ENCODE results near the gene DLGAP4.

The DLGAP4 gene

GRCh38 chr20:36421641-36422040, 115.5 kb downstream of the DLGAP4 start:
- no peak for DNase-seq

GRCh38 chr20:36424314-36424713, 118.2 kb downstream of the DLGAP4 start:
- DNase-seq = no peak

GRCh38 chr20:36425166-36425565, 119.0 kb downstream of the DLGAP4 start:
- DNase-seq = no peak

GRCh38 chr20:36431604-36432003, 125.5 kb downstream of the DLGAP4 start:
- no peak for DNase-seq

GRCh38 chr20:36432096-36432495, 126.0 kb downstream of the DLGAP4 start:
- no peak for DNase-seq

GRCh38 chr20:36434383-36434782, 128.2 kb downstream of the DLGAP4 start:
- no peak for DNase-seq

GRCh38 chr20:36435124-36435523, 129.0 kb downstream of the DLGAP4 start:
- no peak for DNase-seq

- DNase-seq = peak; percentile 44
Observed at GRCh38 chr20:36435592-36436541, 129.7 kb downstream of the DLGAP4 start.

- peak; percentile 76 for DNase-seq
Observed at GRCh38 chr20:36439040-36439730, 133.0 kb downstream of the DLGAP4 start.

- no peak for DNase-seq
Observed at GRCh38 chr20:36439731-36440072, 133.6 kb downstream of the DLGAP4 start.

- DNase-seq = no peak
Observed at GRCh38 chr20:36440370-36441026, 134.4 kb downstream of the DLGAP4 start.

- peak; percentile 27 for DNase-seq
Observed at GRCh38 chr20:36441027-36441414, 134.9 kb downstream of the DLGAP4 start.

GRCh38 chr20:36441416-36441815, 135.3 kb downstream of the DLGAP4 start:
- no peak for DNase-seq

- no peak for DNase-seq
Observed at GRCh38 chr20:36445847-36446246, 139.7 kb downstream of the DLGAP4 start.

GRCh38 chr20:36446557-36446956, 140.4 kb downstream of the DLGAP4 start:
- DNase-seq = no peak

- DNase-seq = no peak
Observed at GRCh38 chr20:36447101-36447500, 141.0 kb downstream of the DLGAP4 start.

- no peak for DNase-seq
Observed at GRCh38 chr20:36449663-36450062, 143.5 kb downstream of the DLGAP4 start.

- DNase-seq = no peak
Observed at GRCh38 chr20:36454332-36454697, 148.2 kb downstream of the DLGAP4 start.

GRCh38 chr20:36454698-36455427, 148.7 kb downstream of the DLGAP4 start:
- no peak for DNase-seq

GRCh38 chr20:36455972-36456625, 150.0 kb downstream of the DLGAP4 start:
- DNase-seq = no peak

GRCh38 chr20:36460648-36461599, 154.8 kb downstream of the DLGAP4 start:
- peak; percentile 92 for DNase-seq

Measured in OCI-M1 (cell line).